Measurements from ENCODE around the gene ACADVL. TPM values are rescaled to one million over a fixed set of nuclear protein-coding genes. Genes with fewer than 3 reads are reported as not detected.

The ACADVL gene
- total and polyA plus RNA-seq, 2 of the 4 experiments (the other 2 are of a cell fraction), result 139 to 752 TPM

DNA sequence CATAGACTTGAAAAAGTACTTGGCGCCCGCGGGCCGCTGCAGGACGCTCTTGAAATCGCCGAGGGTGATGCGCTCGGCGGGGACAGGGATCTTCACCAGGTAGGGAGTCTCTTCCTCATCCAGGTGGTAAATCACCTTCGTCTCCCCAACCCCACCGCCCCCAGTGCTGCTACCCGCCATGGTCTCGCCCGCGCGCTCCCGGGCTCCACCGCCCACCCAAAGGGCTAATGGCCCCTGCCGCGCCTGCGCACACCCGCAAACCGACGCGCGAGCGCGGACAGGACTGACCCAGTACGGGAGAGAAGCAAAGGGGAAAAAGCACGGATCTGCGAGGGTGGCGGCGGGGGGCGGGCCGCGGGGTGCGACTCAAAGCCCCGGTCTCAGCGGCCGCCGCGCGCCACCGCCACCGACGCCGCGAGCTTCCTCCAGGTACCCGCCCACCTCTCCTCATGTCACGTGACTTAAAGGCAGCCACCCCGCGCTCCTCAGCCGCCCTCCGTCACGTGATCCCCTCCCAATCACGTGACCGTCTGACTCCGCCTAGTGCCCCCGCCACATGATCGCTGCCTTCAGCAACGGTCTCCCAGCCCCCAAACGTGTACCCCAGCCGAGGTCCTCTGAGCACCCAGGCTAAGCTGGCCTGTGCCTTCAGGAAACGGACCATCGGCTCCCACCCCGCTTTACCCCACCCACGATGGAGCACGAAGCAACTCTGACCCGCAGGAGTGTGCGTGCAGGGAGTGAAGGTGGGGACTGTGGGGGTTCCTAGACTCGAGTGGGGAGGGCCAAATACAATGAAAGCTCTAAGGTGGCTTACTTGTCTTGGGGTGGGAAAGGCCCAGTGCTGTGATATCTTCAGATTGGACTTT, 14.6 kb downstream of the ACADVL start, which contains the start of gene DVL2 (continued):
- TF ChIP-seq USF2 (IDR thresholded peaks at IDR 0.05; ENCODE audit: low read depth, low read length) (peak; percentile 100), RCOR1 (IDR thresholded peaks at IDR 0.05; ENCODE audit: insufficient replicate concordance, low read length) (no peak)

All from IMR-90 (cell line).